Measurements from ENCODE around the gene ROBO1. TPM values are rescaled to one million over a fixed set of nuclear protein-coding genes. Genes with fewer than 3 reads are reported as not detected.
A peak's percentile ranks its signal among the peaks of the same experiment; 100 is the strongest.

ROBO1 gene
- total and polyA plus RNA-seq, 2 of the 13 experiments (the other 11 are each of a cell fraction or from before 2014, with no cell fraction given), result 52.2 to 71.0 TPM

DNA sequence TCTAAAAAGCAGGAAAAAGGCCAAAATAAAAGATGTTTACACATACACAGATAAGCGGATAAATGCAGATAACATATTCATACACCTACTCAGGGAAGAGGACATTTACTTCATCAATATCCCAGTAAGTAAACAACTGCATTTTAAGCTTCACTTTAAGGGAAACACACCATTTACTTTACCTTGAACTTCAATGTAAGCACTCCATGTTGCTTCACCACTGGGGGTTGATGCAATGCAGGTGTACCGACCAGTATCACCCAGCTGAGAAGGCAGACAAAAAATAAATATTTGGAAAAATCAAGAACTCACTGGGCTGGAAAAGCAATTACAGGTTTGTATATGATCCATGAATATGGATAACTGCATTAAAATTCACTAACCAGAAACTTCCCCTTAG, 1099.5 kb downstream of the ROBO1 start (continued):
- TF ChIP-seq, protein P1, sequence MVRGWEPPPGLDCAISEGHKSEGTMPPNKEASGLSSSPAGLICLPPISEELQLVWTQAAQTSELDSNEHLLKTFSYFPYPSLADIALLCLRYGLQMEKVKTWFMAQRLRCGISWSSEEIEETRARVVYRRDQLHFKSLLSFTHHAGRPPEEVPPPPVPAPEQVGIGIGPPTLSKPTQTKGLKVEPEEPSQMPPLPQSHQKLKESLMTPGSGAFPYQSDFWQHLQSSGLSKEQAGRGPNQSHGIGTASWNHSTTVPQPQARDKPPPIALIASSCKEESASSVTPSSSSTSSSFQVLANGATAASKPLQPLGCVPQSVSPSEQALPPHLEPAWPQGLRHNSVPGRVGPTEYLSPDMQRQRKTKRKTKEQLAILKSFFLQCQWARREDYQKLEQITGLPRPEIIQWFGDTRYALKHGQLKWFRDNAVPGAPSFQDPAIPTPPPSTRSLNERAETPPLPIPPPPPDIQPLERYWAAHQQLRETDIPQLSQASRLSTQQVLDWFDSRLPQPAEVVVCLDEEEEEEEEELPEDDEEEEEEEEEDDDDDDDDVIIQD (CRISPR knock-in tag; IDR thresholded peaks at IDR 0.05; ENCODE audit: low read depth), result peak; percentile 74; the same call in 1 of the 2 replicates
- TF ChIP-seq ZFAT (CRISPR knock-in tag; conservative IDR thresholded peaks at IDR 0.05), result no peak
- TF ChIP-seq YEATS2 (CRISPR knock-in tag; IDR thresholded peaks at IDR 0.05; ENCODE audit: borderline replicate concordance), result no peak
- no peak for TF ChIP-seq SP140L (CRISPR knock-in tag; IDR thresholded peaks at IDR 0.05; ENCODE audit: borderline replicate concordance)
- peak; percentile 53; the same call in 1 of the 2 replicates for TF ChIP-seq SMAD3 (CRISPR knock-in tag; IDR thresholded peaks at IDR 0.05)
- no peak for TF ChIP-seq SOX13 (IDR thresholded peaks at IDR 0.05)
- peak in 1 of 2 experiments; percentile 74; a peak in 2 of 4 replicates for TF ChIP-seq SOX13 (CRISPR knock-in tag; conservative IDR thresholded peaks at IDR 0.05 in 1 of 2, IDR thresholded peaks at IDR 0.05 in 1 of 2)
- no peak for TF ChIP-seq ZNF329 (CRISPR knock-in tag; IDR thresholded peaks at IDR 0.05; ENCODE audit: low read depth)
- TF ChIP-seq GATAD2A (CRISPR knock-in tag; IDR thresholded peaks at IDR 0.05), result peak; percentile 93
- peak; percentile 63; the same call in 1 of the 2 replicates for TF ChIP-seq FOXJ3 (CRISPR knock-in tag; IDR thresholded peaks at IDR 0.05; ENCODE audit: borderline replicate concordance)
- peak; percentile 74; the same call in 1 of the 2 replicates for TF ChIP-seq SALL1 (CRISPR knock-in tag; IDR thresholded peaks at IDR 0.05)
- no peak for TF ChIP-seq SMYD3 (CRISPR knock-in tag; IDR thresholded peaks at IDR 0.05)
- no peak for TF ChIP-seq TBX2 (CRISPR knock-in tag; IDR thresholded peaks at IDR 0.05; ENCODE audit: borderline replicate concordance)
- TF ChIP-seq KLF6 (CRISPR knock-in tag; IDR thresholded peaks at IDR 0.05), result 0 out of 2 replicates have a peak, but pooled peaks have one; percentile 37
- TF ChIP-seq, protein P2, sequence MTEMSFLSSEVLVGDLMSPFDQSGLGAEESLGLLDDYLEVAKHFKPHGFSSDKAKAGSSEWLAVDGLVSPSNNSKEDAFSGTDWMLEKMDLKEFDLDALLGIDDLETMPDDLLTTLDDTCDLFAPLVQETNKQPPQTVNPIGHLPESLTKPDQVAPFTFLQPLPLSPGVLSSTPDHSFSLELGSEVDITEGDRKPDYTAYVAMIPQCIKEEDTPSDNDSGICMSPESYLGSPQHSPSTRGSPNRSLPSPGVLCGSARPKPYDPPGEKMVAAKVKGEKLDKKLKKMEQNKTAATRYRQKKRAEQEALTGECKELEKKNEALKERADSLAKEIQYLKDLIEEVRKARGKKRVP (CRISPR knock-in tag; IDR thresholded peaks at IDR 0.05), result peak in 1 of 2 experiments; percentile 92; a peak in 2 of 4 replicates
- no peak for TF ChIP-seq KAT7 (CRISPR knock-in tag; IDR thresholded peaks at IDR 0.05; ENCODE audit: borderline replicate concordance)
- no peak for TF ChIP-seq ZNF143 (CRISPR knock-in tag; IDR thresholded peaks at IDR 0.05)
- peak; percentile 44; the same call in 1 of the 2 replicates for TF ChIP-seq TCF7 (IDR thresholded peaks at IDR 0.05; ENCODE audit: low read depth)
- TF ChIP-seq NFIC (IDR thresholded peaks at IDR 0.05; ENCODE audit: low read length), result 0 out of 2 replicates have a peak, but pooled peaks have one; percentile 49
- TF ChIP-seq, protein P3, sequence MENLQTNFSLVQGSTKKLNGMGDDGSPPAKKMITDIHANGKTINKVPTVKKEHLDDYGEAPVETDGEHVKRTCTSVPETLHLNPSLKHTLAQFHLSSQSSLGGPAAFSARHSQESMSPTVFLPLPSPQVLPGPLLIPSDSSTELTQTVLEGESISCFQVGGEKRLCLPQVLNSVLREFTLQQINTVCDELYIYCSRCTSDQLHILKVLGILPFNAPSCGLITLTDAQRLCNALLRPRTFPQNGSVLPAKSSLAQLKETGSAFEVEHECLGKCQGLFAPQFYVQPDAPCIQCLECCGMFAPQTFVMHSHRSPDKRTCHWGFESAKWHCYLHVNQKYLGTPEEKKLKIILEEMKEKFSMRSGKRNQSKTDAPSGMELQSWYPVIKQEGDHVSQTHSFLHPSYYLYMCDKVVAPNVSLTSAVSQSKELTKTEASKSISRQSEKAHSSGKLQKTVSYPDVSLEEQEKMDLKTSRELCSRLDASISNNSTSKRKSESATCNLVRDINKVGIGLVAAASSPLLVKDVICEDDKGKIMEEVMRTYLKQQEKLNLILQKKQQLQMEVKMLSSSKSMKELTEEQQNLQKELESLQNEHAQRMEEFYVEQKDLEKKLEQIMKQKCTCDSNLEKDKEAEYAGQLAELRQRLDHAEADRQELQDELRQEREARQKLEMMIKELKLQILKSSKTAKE (CRISPR knock-in tag; IDR thresholded peaks at IDR 0.05; ENCODE audit: borderline replicate concordance), result peak; percentile 63; the same call in 1 of the 2 replicates
- TF ChIP-seq EP300 (IDR thresholded peaks at IDR 0.05; ENCODE audit: low read depth in 2 of 2, low read length in 2 of 2), result peak in 1 of 2 experiments; percentile 64; a peak in 2 of 4 replicates
- peak; percentile 26; the same call in 1 of the 2 replicates for TF ChIP-seq EP300 (CRISPR knock-in tag; IDR thresholded peaks at IDR 0.05; ENCODE audit: borderline replicate concordance)
- TF ChIP-seq JDP2 (CRISPR knock-in tag; IDR thresholded peaks at IDR 0.05; ENCODE audit: borderline replicate concordance), result no peak
- no peak for TF ChIP-seq FLYWCH1 (CRISPR knock-in tag; IDR thresholded peaks at IDR 0.05)
- no peak for TF ChIP-seq ZNF614 (CRISPR knock-in tag; IDR thresholded peaks at IDR 0.05; ENCODE audit: borderline replicate concordance)
- TF ChIP-seq ZNF569 (CRISPR knock-in tag; IDR thresholded peaks at IDR 0.05; ENCODE audit: borderline replicate concordance), result no peak
- peak; percentile 60; the same call in 1 of the 2 replicates for TF ChIP-seq SOX5 (CRISPR knock-in tag; IDR thresholded peaks at IDR 0.05; ENCODE audit: borderline replicate concordance)
- no peak for TF ChIP-seq ZNF558 (CRISPR knock-in tag; IDR thresholded peaks at IDR 0.05; ENCODE audit: borderline replicate concordance)
- TF ChIP-seq HOXA3 (CRISPR knock-in tag; IDR thresholded peaks at IDR 0.05), result no peak
